Stimulated activated CD8-positive, alpha-beta memory T cell treated with anti-CD3 and anti-CD28 coated beads, Interleukin-4, amount 100 ng/mL, for 24 hours (primary cell): ENCODE data around the gene INVS.
"Not testable (repeated sequence)": the region's sequence is repeated elsewhere in the genome, so short reads cannot be mapped to it uniquely, and the experiment has no call there.

Experiments
- DNase-seq: peaks from one replicate; pipeline ENCODE4 v3.0.0-alpha.2; 2020; ENCODE audit warnings: low read depth

The INVS gene

GRCh38 chr9:100098887-100099721 is at the start of gene INVS, which contains the start of gene ERP44:
TSS of gene INVS (plus strand) at chr9:100099243. CDS start at chr9:100104522, 5,279 bp downstream.
TSS of gene ERP44 (minus strand) at chr9:100099000. CDS start at chr9:100098840, 160 bp downstream.
- peak; percentile 94 for DNase-seq

- DNase-seq, result no peak
These were observed 49.5 kb upstream of the INVS start for GRCh38 chr9:100049551-100049950.

- no peak for DNase-seq
These were observed 46.7 kb upstream of the INVS start for GRCh38 chr9:100052375-100052774.

GRCh38 chr9:100056561-100056960 is 42.5 kb upstream of the INVS start:
- no peak for DNase-seq

- DNase-seq, result no peak
These were observed 41.4 kb upstream of the INVS start for GRCh38 chr9:100057624-100058023.

- DNase-seq, result no peak
These were observed 40.1 kb upstream of the INVS start for GRCh38 chr9:100058699-100059579.

GRCh38 chr9:100062683-100063082 is 36.4 kb upstream of the INVS start:
- not testable (repeated sequence) for DNase-seq

- DNase-seq, result no peak
These were observed 35.9 kb upstream of the INVS start for GRCh38 chr9:100063185-100063584.

GRCh38 chr9:100064872-100065581 is 34.0 kb upstream of the INVS start:
- no peak for DNase-seq

- DNase-seq, result no peak
These were observed 32.5 kb upstream of the INVS start for GRCh38 chr9:100066539-100066938.

- not testable (repeated sequence) for DNase-seq
These were observed 31.1 kb upstream of the INVS start for GRCh38 chr9:100067990-100068389.

GRCh38 chr9:100069068-100069467 is 30.0 kb upstream of the INVS start:
- DNase-seq, result not testable (repeated sequence)

GRCh38 chr9:100070104-100071041 is 28.7 kb upstream of the INVS start:
- DNase-seq, result no peak

- no peak for DNase-seq
These were observed 27.8 kb upstream of the INVS start for GRCh38 chr9:100071271-100071670.

GRCh38 chr9:100072805-100073204 is 26.2 kb upstream of the INVS start:
- DNase-seq, result no peak

GRCh38 chr9:100074093-100074492 is 24.9 kb upstream of the INVS start:
- DNase-seq, result no peak

GRCh38 chr9:100074989-100075388 is 24.1 kb upstream of the INVS start:
- no peak for DNase-seq

GRCh38 chr9:100076256-100076655 is 22.8 kb upstream of the INVS start:
- not testable (repeated sequence) for DNase-seq

- no peak for DNase-seq
These were observed 16.3 kb upstream of the INVS start for GRCh38 chr9:100082782-100083181.

GRCh38 chr9:100083448-100084127 is 15.5 kb upstream of the INVS start:
- no peak for DNase-seq

- no peak for DNase-seq
These were observed 15.0 kb upstream of the INVS start for GRCh38 chr9:100084128-100084453.
